Progenitor cell of endocrine pancreas (in vitro differentiated cells): ENCODE measurements around the gene WFDC1. TPM values are rescaled to one million over a fixed set of nuclear protein-coding genes. Genes with fewer than 3 reads are reported as not detected.
A peak's percentile ranks its signal among the peaks of the same experiment; 100 is the strongest.

ENCODE experiments used
- DNase-seq: peaks from one replicate; pipeline ENCODE4 v3.0.0; 2021; ENCODE audit warnings: low spot score; ENCODE audit not compliant: unreplicated experiment
- H3K27ac Mint-ChIP-seq: 2 replicates; pipeline ENCODE4 v1.8.0; 2021; ENCODE audit warnings: mild to moderate bottlenecking, moderate library complexity, mixed read lengths
- H3K27me3 Mint-ChIP-seq: 2 replicates; pipeline ENCODE4 v1.8.0; 2021; ENCODE audit warnings: mixed read lengths
- H3K36me3 Mint-ChIP-seq: 2 replicates; pipeline ENCODE4 v1.8.0; 2022; ENCODE audit warnings: mixed read lengths; ENCODE audit not compliant: insufficient read depth
- H3K4me1 Mint-ChIP-seq: 2 replicates; pipeline ENCODE4 v1.8.0; 2021; ENCODE audit warnings: low read depth, mixed read lengths
- H3K4me3 Mint-ChIP-seq: 2 replicates; pipeline ENCODE4 v1.8.0; 2021; ENCODE audit warnings: low read depth, mild to moderate bottlenecking, moderate library complexity, mixed read lengths
- H3K9me3 Mint-ChIP-seq: 2 replicates; pipeline ENCODE4 v1.8.0; 2021; ENCODE audit warnings: low read depth, mixed read lengths
- long read RNA-seq: library from polyadenylated mRNA; unstranded; transcript quantifications from one replicate; pipeline ENCODE4 v2.0.0, GENCODE V29; 2020
- total RNA-seq: library from RNA; stranded (reverse); gene quantifications from 2 replicates; pipeline ENCODE4 v1.2.1, GENCODE V29; 2021
- TF ChIP-seq, protein P1 (sequence below): fragments of 200-600 bp; sonication (generic); IDR thresholded peaks from one replicate; pipeline ENCODE4 v1.5.0; 2021; ENCODE audit warnings: antibody characterized with exemption, mild to moderate bottlenecking; ENCODE audit not compliant: unreplicated experiment

The WFDC1 gene
- total RNA-seq = 0.09 and 0.24 TPM in 2 replicates
- long read RNA-seq = 0 reads

GRCh38 chr16:84294531-84295142 is at the start of gene WFDC1:
WFDC1 (plus strand) TSS chr16:84294878; CDS start chr16:84294972, 94 bp downstream.
- no peak within 1 kb of the TSS for H3K27ac Mint-ChIP-seq
- TF ChIP-seq, protein P1, sequence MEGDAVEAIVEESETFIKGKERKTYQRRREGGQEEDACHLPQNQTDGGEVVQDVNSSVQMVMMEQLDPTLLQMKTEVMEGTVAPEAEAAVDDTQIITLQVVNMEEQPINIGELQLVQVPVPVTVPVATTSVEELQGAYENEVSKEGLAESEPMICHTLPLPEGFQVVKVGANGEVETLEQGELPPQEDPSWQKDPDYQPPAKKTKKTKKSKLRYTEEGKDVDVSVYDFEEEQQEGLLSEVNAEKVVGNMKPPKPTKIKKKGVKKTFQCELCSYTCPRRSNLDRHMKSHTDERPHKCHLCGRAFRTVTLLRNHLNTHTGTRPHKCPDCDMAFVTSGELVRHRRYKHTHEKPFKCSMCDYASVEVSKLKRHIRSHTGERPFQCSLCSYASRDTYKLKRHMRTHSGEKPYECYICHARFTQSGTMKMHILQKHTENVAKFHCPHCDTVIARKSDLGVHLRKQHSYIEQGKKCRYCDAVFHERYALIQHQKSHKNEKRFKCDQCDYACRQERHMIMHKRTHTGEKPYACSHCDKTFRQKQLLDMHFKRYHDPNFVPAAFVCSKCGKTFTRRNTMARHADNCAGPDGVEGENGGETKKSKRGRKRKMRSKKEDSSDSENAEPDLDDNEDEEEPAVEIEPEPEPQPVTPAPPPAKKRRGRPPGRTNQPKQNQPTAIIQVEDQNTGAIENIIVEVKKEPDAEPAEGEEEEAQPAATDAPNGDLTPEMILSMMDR = no peak
- no peaks in the 10 kb centered on the region for H3K36me3 Mint-ChIP-seq
- DNase-seq = no peak
- no peak within 1 kb of the TSS for H3K4me3 Mint-ChIP-seq
- no peaks in the 10 kb centered on the region for H3K9me3 Mint-ChIP-seq
- peaks cover 42% of the 10 kb centered on the region for H3K27me3 Mint-ChIP-seq
- H3K4me1 Mint-ChIP-seq = no peaks in the 10 kb centered on the region

DNA sequence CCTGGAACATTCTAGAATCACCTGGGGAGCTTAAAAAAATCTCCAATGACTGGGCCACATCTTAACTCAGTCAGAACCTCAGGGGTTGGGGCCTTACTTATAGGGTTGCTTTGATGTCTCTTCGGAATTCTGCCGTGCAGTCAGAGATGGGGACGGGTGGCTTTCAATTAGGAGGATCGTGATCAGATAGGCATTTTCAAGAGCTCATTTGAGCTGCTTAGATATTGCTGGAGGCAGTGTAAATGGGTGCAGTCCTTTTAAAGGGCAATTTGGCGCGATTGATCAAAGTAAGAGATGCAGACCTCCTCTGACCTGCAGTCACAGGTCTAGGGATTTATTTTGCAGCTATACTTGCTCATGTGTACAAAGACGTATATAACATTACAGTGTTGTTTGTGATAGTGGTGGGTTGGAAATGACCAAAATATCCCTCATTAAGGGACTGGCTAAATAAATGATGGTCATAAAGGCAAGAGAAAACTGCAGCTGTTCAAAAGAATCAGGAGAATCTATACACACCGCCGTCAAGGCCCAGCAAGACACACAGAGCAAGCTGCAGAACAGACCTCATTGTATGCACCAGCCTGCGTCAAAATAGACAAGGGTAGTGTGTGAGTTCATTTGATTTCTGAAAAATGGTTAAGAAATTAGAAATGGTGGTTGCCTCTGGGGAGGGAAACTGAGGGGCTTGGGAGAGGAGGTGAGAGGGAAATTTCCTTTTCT is 48.6 kb upstream of the WFDC1 start:
- Mint-ChIP-seq H3K27me3 (peaks cover 15% of the 10 kb centered on the region), H3K4me3 (no peak overlapping the region), H3K4me1 (no peaks in the 10 kb centered on the region), H3K36me3 (no peaks in the 10 kb centered on the region), H3K9me3 (no peaks in the 10 kb centered on the region), H3K27ac (peak overlapping the region; percentile 38)
- TF ChIP-seq, protein P1 = no peak
- no peak for DNase-seq

- Mint-ChIP-seq H3K27ac (peak overlapping the region; percentile 38), H3K9me3 (no peaks in the 10 kb centered on the region), H3K27me3 (peaks cover 16% of the 10 kb centered on the region), H3K4me1 (no peaks in the 10 kb centered on the region), H3K4me3 (no peak overlapping the region), H3K36me3 (no peaks in the 10 kb centered on the region)
- TF ChIP-seq, protein P1 = no peak
- DNase-seq = no peak
Measured at GRCh38 chr16:84246679-84247077, 48.0 kb upstream of the WFDC1 start.

GRCh38 chr16:84247331-84247730 is 47.3 kb upstream of the WFDC1 start:
- DNase-seq = no peak
- Mint-ChIP-seq H3K4me3 (no peak overlapping the region), H3K4me1 (no peaks in the 10 kb centered on the region), H3K9me3 (no peaks in the 10 kb centered on the region), H3K36me3 (no peaks in the 10 kb centered on the region), H3K27ac (no peak overlapping the region), H3K27me3 (peaks cover 15% of the 10 kb centered on the region)
- TF ChIP-seq, protein P1 = no peak

DNA sequence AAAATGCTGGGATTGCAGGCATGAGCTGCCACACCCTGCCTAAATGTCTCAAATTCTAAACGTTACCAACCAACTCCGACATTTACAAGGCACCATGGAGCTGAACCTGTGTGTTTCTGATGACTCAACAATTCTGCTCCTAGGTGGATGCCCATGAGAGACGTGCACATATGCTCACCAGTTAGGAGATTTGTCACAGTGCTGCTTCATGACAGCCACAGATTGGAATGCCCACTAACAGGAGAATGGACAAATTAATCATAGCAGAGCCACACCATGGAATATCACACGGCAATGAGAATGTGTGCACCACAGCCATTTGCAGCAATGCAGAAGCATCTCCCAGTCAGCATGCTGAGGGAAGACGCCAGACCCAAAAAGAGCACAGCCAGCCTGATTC is 46.8 kb upstream of the WFDC1 start:
- Mint-ChIP-seq H3K36me3 (no peaks in the 10 kb centered on the region), H3K4me1 (no peaks in the 10 kb centered on the region), H3K27me3 (peaks cover 15% of the 10 kb centered on the region), H3K9me3 (no peaks in the 10 kb centered on the region), H3K4me3 (no peak overlapping the region), H3K27ac (no peak overlapping the region)
- TF ChIP-seq, protein P1 = no peak
- no peak for DNase-seq
